ENCODE data around the gene CDC25B.

CDC25B gene

DNA sequence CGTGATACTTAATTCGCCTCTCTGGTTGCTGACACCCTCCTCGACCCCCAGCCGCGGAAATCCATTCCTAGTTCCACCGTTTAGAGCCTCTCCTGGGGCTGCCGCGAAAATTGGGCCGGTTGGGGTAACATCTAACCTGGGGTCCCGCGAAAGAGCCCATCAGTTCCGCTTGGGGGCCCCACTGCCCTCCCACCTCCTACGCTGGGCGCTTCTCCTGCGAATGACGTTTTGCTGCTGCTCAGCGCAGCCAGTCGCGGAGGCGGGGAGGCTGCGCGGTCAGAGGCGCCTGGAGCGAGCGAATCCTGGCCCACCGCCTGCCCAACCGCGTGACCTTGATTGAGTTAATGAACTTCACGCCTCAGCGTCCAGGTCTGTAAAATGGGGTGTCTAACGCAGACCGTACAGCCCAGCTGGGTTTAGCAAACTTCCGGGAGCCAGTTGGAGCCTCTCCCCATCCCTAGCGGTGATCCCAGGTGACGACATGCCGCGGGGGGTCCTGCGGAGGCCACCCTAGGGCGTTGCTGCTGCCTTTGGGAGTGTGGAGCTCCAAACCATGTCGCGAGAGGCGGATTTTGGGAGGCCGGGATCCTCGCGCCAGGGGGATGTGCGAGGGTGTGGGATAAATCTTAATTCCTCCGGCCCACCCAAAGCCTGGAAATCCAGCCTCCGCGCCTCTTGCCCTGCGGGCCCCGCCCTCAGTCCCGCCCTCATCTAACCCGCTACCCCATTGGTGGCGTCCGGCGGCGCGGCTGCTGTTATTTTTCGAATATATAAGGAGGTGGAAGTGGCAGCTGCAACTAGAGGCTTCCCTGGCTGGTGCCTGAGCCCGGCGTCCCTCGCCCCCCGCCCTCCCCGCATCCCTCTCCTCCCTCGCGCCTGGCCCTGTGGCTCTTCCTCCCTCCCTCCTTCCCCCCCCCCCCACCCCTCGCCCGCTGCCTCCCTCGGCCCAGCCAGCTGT is at the start of gene CDC25B:
Gene CDC25B, plus strand, starts transcription at position 800 of the 958 bp plus-strand sequence. CDS start 222 bp downstream, outside the sequence.
- DNase-seq (ENCODE audit: low read depth, low spot score) = peak; percentile 54

DNA sequence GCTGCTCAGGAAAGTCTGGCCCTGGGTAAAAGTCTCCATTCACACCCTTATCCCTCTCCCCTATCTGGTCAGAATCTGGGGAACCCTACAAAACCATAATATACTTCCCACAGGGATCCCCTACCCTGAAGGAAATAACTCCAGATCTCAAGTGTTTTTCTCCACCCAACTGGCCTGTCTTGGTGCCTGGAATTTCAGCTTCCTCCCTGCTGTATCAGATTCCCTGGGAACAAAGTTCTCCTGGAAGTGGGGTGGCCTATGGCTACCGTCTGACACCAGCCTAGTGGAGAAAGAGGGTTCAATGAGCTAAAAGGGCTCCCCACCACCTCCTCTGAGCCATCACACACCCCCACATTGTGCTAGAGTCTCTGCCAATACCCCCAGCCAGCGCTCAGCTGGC is 48.6 kb upstream of the CDC25B start:
- DNase-seq (ENCODE audit: low read depth, low spot score) = no peak

DNA sequence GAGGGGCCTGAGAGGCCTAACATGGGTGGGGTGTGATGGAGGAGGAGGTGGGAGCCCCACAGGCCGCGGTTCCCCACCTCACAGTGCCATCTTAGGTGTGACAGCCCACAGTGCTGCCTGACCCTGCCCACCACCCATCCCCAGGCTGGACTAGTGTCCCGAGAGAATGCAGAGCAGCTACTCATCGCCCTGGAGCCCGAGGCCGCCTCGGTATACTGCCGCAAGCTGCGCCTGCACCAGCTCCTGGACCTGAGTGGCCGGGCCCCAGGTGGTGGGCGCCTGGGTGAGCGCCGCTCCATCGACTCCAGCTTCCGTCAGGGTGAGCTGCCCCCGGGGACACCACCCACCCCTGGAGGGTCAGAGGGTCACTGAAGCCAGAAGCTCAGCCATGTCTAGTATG is 48.0 kb upstream of the CDC25B start:
- DNase-seq (ENCODE audit: low read depth, low spot score) = no peak

DNA sequence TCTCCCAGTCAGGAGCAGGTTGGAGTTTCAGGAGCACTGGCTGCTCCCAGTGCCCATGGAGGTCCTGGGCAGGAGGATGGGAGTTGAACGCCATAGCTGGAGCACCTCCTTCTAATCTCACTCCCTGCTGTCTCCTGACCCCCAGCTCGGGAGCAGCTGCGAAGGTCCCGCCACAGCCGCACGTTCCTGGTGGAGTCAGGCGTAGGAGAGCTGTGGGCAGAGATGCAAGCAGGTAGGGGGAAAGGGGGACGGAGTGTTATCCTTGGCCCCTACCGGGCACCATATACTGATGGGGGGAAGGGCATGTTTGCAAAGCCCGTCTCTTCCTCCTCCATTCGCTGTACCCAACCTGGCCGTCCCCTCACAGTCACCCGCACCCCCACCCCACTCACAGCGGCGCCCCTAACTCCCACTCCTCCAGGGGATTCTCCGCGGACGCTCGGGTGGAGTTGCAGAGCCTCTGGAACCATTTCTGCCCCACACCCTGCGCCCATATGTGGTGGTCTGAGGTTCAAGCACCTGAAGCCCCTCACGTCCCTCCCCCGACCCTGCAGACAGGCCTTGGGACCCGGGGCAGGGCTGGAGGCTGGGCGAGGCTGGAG is 46.9 kb upstream of the CDC25B start:
- no peak for DNase-seq (ENCODE audit: low read depth, low spot score)

DNA sequence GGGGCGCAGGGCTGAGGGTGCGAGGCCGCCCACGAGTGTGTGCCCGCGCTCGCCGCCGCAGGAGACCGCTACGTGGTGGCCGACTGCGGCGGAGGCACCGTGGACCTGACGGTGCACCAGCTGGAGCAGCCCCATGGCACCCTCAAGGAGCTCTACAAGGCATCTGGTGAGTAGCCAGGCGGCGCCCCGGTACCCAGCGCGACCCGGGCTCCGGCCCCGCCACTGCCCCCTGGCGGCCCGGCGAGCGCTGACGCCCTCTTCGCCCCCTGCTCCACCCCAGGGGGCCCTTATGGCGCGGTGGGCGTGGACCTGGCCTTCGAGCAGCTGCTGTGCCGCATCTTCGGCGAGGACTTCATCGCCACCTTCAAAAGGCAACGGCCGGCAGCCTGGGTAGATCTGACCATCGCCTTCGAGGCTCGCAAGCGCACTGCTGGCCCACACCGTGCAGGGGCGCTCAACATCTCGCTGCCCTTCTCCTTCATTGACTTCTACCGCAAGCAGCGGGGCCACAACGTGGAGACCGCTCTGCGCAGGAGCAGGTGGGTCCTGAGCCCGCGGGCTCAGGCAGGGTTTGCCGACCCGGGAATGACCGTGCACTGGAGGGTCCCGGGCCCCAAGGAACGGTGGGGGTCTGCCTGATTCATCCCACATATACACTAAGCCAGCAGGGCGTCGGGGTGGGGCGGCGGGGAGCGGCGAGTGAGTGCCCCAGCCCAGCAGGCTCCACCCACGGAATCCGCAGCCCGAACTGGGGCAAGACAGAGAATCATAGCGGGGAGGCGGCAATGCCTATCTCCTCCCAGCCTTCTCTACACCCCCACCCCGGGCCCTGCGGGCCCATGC is 46.2 kb upstream of the CDC25B start:
- no peak for DNase-seq (ENCODE audit: low read depth, low spot score)

DNA sequence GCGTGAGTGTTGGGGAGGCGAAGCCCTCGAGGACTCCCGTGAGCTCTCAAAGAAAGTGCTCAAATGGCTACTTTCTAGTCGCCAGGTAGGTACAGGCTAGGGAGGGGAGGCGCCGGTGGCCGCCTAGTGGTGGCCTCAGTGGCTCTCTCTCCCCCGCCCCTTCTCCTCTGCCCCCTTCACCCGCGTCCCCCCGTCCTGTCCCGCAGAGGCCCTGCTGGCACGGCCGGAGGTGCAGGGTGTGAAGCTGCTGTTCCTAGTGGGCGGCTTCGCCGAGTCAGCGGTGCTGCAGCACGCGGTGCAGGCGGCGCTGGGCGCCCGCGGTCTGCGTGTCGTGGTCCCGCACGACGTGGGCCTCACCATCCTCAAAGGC is 44.8 kb upstream of the CDC25B start:
- no peak for DNase-seq (ENCODE audit: low read depth, low spot score)

DNA sequence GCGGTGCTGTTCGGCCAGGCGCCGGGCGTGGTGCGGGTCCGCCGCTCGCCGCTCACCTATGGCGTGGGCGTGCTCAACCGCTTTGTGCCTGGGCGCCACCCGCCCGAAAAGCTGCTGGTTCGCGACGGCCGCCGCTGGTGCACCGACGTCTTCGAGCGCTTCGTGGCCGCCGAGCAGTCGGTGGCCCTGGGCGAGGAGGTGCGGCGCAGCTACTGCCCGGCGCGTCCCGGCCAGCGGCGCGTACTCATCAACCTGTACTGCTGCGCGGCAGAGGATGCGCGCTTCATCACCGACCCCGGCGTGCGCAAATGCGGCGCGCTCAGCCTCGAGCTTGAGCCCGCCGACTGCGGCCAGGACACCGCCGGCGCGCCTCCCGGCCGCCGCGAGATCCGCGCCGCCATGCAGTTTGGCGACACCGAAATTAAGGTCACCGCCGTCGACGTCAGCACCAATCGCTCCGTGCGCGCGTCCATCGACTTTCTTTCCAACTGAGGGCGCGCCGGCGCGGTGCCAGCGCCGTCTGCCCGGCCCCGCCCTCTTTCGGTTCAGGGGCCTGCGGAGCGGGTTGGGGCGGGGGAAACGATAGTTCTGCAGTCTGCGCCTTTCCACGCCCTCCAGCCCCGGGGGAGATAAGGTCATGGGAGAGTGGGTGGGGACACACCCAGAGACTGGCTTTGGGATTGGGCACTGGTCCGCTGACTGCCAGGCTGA is 44.3 kb upstream of the CDC25B start:
- no peak for DNase-seq (ENCODE audit: low read depth, low spot score)

DNA sequence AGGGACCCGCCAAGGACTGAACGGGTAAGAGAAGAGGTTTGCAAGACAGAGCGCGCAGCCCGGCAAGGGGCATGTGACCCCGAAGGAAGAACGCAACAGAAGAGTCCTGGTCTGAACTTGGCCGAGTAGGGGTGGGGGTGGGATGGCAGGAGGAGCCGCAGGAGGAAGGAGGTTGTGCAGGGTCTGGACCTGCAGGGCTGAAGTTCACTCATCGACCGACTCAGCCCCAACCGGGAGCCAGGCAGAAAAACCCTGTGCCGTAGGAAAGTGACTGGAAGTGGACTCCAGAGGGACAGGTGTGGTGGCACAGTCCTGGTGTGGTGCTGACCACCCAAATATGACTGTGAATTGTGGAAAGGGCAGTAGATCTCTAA is 43.7 kb upstream of the CDC25B start:
- DNase-seq (ENCODE audit: low read depth, low spot score) = no peak

DNA sequence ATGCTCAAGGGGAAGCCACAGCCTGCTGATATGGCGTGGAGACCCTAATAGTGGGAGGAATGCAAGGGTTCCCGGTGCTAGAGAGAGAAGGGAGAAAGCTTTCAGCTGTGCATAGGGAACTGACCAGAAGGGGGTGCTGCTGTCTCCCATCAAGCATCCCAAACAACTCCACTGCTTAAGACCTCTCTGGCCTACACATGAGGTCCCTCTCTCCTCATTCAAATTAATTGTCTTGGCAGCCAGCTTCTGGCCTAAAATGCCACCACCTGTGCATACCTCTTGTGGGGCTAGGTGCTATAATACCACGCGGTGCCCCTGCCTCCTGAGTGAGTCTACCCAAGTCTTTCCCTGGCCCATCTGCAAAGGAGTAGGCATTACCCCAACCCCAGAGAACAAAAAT is 43.0 kb upstream of the CDC25B start:
- DNase-seq (ENCODE audit: low read depth, low spot score) = no peak

DNA sequence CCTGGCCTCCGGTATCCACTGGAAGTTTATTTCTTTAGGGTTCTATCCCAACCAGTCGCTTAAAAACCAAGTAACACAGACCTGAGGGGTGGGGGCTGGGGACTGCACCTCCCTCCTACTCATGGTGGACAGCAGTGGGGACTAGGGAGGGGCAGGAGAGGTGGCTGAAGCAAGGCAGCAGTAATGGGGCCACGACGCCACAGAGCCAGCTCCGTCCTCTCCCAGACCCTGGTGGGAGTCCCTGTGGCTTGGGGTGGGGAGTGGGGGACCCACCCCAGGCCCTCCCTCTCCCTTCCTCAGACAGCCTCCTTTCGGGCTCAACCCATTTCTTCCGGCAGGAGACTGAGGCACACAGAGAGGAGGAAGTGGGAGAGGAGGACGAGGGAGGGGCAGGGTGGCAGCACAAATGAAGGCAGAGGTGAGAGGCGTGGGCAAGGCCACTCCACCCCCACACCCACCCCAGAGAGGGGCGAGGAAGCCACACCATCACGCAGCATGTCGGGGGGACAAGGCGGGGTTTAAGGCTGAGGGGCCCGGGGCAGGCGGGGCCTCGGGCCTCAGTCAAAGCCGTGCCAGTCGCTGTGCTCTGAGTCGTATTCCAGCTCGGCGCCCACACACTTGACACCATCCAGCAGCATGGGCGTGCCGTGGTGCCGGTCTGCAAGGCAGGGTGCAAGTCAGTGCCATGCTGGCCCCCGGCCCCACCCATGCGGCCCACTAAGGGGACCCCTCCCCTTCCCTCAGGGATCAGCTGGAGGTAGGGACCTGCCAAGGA is 42.4 kb upstream of the CDC25B start:
- no peak for DNase-seq (ENCODE audit: low read depth, low spot score)

DNA sequence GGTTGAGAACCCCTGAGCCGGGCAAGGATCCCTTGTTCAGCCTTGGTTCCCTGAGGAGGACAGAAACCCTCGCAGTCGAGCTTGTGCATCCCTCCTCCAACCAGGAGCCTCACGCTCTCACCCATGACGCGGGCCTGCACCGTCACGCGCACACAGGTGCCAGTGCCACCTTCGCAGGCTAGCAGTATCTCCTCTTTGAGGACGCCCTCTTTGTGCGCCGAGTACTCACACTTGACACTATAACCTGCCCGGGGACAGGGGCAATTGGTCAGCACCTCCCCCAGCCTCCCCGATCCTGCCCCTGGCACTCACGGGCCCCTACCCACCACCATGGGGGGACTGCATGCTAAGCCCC is 41.9 kb upstream of the CDC25B start:
- DNase-seq (ENCODE audit: low read depth, low spot score) = no peak

DNA sequence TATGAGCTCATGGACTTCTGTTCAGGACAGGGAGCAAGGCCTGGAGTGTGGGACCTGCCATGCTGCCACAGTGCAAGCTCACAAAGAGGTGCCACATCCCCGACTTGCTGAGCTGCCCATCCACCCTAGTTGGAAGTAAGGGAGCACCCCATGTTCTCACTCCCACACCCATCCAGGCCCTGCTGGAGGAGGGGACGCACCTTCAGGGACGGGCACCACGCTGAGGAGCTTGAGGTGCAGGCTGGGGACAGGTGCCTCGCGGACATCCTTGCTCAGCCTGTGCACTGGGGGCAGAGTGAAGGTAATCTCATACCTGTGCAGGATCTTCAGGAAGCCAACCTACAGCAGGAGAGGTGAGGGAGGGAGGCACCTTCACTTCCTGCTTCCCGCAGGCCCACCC is 40.8 kb upstream of the CDC25B start:
- DNase-seq (ENCODE audit: low read depth, low spot score) = no peak

DNA sequence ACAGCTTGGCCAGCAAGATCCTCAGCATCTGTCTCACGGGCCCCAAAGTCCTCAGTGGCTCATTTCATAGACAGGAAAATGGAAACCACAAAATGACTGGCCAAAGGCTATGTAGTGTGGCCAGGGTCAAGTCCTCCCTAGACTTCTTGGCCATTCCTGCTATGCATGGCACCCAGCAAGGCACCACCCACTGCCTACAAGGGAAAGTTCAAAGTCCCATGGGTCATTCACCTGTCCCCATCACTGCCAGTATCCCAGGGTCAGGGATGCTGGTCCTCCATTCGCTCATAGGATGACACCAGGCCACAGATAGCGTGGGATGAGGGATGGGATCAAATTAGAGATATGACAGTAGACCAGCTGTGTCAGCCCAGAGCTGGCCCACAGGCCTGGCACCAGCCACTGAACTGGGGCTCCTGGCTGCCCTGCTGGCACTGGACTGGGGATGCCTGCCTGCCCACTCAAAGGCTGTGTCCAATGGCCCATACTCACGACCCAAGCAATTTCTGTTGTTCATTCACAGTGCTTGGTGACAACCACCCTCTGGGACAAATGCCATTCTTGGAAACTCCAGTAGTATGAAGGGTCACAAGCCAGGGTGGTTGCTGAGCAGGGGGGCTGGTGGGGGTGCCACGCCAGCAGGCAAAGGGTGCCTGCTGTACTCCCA is 40.2 kb upstream of the CDC25B start:
- no peak for DNase-seq (ENCODE audit: low read depth, low spot score)

DNA sequence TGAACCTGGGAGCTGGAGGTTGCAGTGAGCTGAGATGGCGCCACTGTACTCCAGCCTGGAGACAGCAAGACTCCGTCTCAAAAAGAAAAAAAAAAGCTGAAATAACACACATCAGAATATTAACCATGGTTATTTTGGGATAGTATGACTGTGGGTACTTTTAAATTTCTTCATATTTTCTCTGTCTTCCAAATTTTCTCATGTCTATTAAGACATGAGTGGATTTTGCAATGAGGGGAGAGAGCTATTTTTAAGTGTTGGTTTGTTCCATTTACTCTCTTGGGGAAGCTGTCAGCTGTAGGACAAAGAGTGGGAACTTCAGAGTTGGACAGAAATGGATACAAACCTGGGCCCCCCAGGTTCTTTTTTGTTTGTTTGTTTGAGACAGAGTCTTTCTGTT is 38.8 kb upstream of the CDC25B start:
- no peak for DNase-seq (ENCODE audit: low read depth, low spot score)

DNA sequence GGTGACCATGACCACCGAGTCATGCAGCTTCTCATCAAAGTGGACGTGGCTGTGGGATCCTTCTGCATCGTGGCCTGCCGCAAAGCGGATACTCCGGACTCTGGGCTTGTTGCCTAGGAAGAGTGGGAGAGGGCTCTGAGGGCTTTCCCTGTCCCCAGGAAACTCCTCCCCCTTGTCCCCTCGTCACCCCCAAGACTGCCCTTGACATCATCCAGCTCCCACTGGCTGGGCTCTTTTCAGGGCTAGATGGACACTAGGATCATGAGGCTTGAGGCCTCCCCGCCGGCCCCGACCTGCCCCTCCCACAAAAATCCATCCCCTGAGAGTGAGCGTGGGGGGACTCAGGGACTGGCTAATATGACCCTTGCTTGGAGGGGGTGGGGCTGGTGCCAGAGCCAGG is 37.5 kb upstream of the CDC25B start:
- no peak for DNase-seq (ENCODE audit: low read depth, low spot score)

DNA sequence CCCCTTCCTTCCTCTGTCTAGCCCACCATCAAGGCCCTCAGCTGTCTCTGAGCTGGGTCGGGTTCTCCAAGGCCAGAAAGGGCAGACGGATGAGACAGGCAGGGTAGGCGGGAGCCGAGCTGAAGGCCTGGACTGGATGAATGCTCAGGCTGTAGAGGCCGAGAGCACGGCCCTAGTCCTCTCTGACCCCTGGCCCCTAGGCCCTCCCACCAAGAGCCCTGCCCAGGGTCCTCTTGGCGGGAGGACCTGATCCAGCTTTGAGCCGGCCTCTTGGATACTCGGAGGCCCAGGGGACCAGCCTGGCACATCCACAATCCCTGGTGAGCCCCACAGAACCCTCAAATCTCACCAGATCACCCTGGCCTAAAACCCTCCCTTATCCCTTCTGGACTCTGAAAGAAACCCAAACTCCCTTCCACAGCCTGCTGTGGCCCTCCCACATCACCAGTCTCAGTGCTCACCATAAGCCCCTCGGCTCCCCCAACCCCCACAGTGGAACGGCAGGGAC is 36.7 kb upstream of the CDC25B start:
- DNase-seq (ENCODE audit: low read depth, low spot score) = no peak

DNA sequence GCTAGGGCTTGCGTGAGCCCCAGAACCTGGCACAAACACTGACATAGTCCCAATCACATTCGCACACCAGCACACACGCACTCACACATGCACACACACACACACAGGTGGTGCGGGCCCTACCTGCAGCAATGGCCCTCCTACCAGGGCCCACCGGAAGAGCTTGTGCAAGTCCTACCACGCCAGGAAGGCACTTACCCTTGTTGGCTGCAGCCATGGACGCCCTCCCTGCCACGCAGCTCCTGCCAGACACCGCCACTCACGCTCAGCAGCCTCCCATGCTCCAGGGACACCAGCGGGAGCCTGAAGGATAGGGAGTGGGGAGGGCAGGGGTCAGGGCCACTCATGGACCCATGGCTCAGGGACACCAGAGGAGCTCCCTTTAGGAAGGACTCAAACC is 36.2 kb upstream of the CDC25B start:
- no peak for DNase-seq (ENCODE audit: low read depth, low spot score)

DNA sequence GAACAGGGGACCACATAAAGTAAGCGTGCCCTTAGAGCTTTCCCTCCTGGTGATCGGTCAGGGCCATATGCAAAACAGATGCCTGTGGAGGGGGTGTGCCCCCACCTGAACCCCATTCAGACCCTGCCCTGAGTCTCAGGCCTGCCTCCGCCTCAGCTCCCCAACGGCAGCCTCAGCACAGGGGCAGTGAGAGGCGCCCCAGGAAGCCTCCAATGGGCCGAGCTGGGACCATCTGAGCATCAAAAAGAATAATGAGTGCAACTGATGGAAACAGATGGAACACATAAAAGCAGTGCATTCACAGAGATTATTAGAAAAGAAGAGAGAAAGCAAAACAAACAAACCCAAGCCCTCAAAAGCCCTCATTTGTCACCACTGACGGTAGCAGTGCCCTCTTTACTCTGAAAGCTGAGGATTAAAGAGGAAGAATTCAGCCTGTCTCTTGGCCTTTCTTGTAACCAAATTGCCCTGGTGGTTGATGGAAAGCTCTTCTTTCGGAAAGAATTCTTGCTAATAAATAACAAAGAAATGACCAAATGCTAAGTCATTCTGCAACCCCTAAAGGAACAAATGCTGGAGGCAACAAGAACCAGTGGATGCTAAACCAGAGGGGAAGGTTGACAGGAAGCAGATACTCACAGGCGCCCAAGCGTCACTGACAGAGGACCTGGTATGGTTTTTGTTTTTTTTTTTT is 35.3 kb upstream of the CDC25B start:
- DNase-seq (ENCODE audit: low read depth, low spot score) = no peak
